Thyroid gland (tissue), 4 donors: ENCODE data around the gene KIF20A. TPM values are rescaled to one million over a fixed set of nuclear protein-coding genes. Genes with fewer than 3 reads are reported as not detected.

ENCODE experiments used
- DNase-seq, 2 donors: peaks; one replicate each; pipeline ENCODE4 v3.0.0-alpha.2; 2019
- H3K27ac ChIP-seq, 3 donors: fragments of 200-600 bp; sonication (generic); 1 replicate in 2 of 3; 2 replicates in 1 of 3; pipeline ENCODE4 v1.5.1; 2016 to 2019; ENCODE audit warnings: mild to moderate bottlenecking in 1 of 3, moderate library complexity in 1 of 3
- H3K27me3 ChIP-seq: fragments of 200-600 bp; sonication (generic); one replicate; pipeline ENCODE4 v1.5.1; 2019
- H3K36me3 ChIP-seq, 2 donors: fragments of 200-600 bp; sonication (generic); one replicate each; pipeline ENCODE4 v1.5.1; 2016 to 2019
- H3K4me1 ChIP-seq, 2 donors: fragments of 200-600 bp; sonication (generic); one replicate each; pipeline ENCODE4 v1.5.1; 2017 to 2019
- H3K4me3 ChIP-seq, 3 donors: fragments of 200-600 bp; sonication (generic); replicated peaks in 1 of 3; 1 replicate in 2 of 3; 2 replicates in 1 of 3; pipeline ENCODE4 v1.5.1; 2016; ENCODE audit warnings: mild to moderate bottlenecking in 1 of 3
- H3K9me3 ChIP-seq: fragments of 200-600 bp; sonication (generic); one replicate; pipeline ENCODE4 v1.5.1; 2017
- CTCF ChIP-seq, 6 experiments: fragments of 200-600 bp in 3 of 6; fragments of 450-650 bp in 3 of 6; sonication (generic) in 3 of 6; IDR thresholded peaks; one replicate each; pipeline ENCODE4 v1.5.1; 2016 to 2019; ENCODE audit warnings: antibody characterized with exemption in 6 of 6, mild to moderate bottlenecking in 2 of 6, inconsistent platforms in 1 of 6, moderate library complexity in 1 of 6
- POLR2A ChIP-seq, 2 donors: fragments of 450-650 bp; IDR thresholded peaks; one replicate each; pipeline ENCODE4 v1.6.1; 2017; ENCODE audit warnings: antibody characterized with exemption in 2 of 2, mild to moderate bottlenecking in 2 of 2, moderate library complexity in 1 of 2
- WGBS, 2 donors: methylation state at CpG; one replicate each; pipeline ENCODE4 v1.1.5; 2017; 5-methylcytosine and 5-hydroxymethylcytosine counted together
- intact Hi-C: fragments of 100-400 bp; cut with DNase I; formaldehyde crosslinking; loops from one replicate; pipeline ENCODE4 v1.15.1; 2023
- total RNA-seq, 4 donors: library from RNA; depleted of rRNA; stranded (reverse); fragments of >200 nt; gene quantifications; one replicate each; pipeline ENCODE4 v1.2.3, GENCODE V29; 2016

KIF20A gene
- 1 to 10 TPM in 2 of 4 donors, under 1 TPM in 1, not detected in 1; 0.40 to 2.6 (median 1.9) TPM for total RNA-seq

- Histone ChIP-seq H3K4me1 (peaks cover 12% of the 10 kb centered on the region in 2 donors), H3K27me3 (no peaks in the 10 kb centered on the region), H3K36me3 (peaks cover 10 to 17% of the 10 kb centered on the region in 2 donors), H3K27ac (peak within 1 kb of the TSS; percentile 82 to 88 (median 87)), H3K9me3 (no peaks in the 10 kb centered on the region), H3K4me3 (peak within 1 kb of the TSS; percentile 16 to 66 (median 58))
- TF ChIP-seq POLR2A (IDR thresholded peaks at IDR 0.05) (peak in 1 of 2 donors; percentile 71), CTCF (IDR thresholded peaks at IDR 0.05) (no peak)
- intact Hi-C loops, result loop anchor here (5.0 kb wide), 1 partner anchor 39 kb away; no protein-coding TSS in a partner anchor
- DNase-seq, result peak; percentile 98
- 0% methylated on average over 37 to 38 of the region's 41 CpGs for WGBS, 2 donors
Observed at GRCh38 chr5:138178516-138179276, at the start of gene KIF20A, which contains the start of gene BRD8. TSS of gene KIF20A (plus strand) at chr5:138179112. CDS start at chr5:138179681, 569 bp downstream. TSS of gene BRD8 (minus strand) at chr5:138178630. CDS start at chr5:138178614, 16 bp downstream.

GRCh38 chr5:138129347-138129746 lies 49.6 kb upstream of the KIF20A start:
- TF ChIP-seq CTCF (IDR thresholded peaks at IDR 0.05), result no peak
- Histone ChIP-seq H3K4me3 (no peak overlapping the region), H3K9me3 (no peaks in the 10 kb centered on the region), H3K36me3 (no peaks in the 10 kb centered on the region), H3K4me1 (no peaks in the 10 kb centered on the region), H3K27ac (no peak overlapping the region), H3K27me3 (no peaks in the 10 kb centered on the region)
- DNase-seq, result no peak
- WGBS, 2 donors, result 95 to 96% methylated on average over 6 of the region's 6 CpGs
- intact Hi-C loops, result no loop called here

- DNase-seq, result no peak
- no peak overlapping the region for H3K4me3 ChIP-seq
- no peaks in the 10 kb centered on the region for H3K9me3 ChIP-seq
- H3K36me3 ChIP-seq, result no peaks in the 10 kb centered on the region
- H3K27ac ChIP-seq, result no peak overlapping the region
- no peaks in the 10 kb centered on the region for H3K27me3 ChIP-seq
- TF ChIP-seq CTCF (IDR thresholded peaks at IDR 0.05) (no peak), POLR2A (IDR thresholded peaks at IDR 0.05) (no peak)
- intact Hi-C loops, result loop anchor here (5.0 to 10.0 kb wide), 2 partner anchors 55 to 508 kb away; no protein-coding TSS in a partner anchor
- no peaks in the 10 kb centered on the region for H3K4me1 ChIP-seq
- WGBS, 2 donors, result 92 to 95% methylated on average over 7 of the region's 7 CpGs
Observed at GRCh38 chr5:138132543-138132942, 46.4 kb upstream of the KIF20A start.

- H3K27ac ChIP-seq, result no peak within 1 kb of the TSS
Observed at GRCh38 chr5:138138949-138139780, 39.7 kb upstream of the KIF20A start, which contains the start of gene NME5. TSS of gene NME5 (minus strand) at chr5:138139428. CDS start at chr5:138138780, 648 bp downstream.

More at GRCh38 chr5:138138949-138139780, 39.7 kb upstream of the KIF20A start, which contains the start of gene NME5:
- peak; percentile 82 to 83 for DNase-seq
- Histone ChIP-seq H3K36me3 (no peaks in the 10 kb centered on the region), H3K4me1 (no peaks in the 10 kb centered on the region), H3K27me3 (no peaks in the 10 kb centered on the region), H3K4me3 (peak within 1 kb of the TSS in 2 of 3 donors; percentile 47 to 48), H3K9me3 (no peaks in the 10 kb centered on the region)
- 4 to 5% methylated on average over 15 to 19 of the region's 31 CpGs for WGBS, 2 donors
- intact Hi-C loops, result loop anchor here (10.0 kb wide), 1 partner anchor 514 kb away; no protein-coding TSS in a partner anchor
- TF ChIP-seq POLR2A (IDR thresholded peaks at IDR 0.05), result no peak
- no peak for TF ChIP-seq CTCF (IDR thresholded peaks at IDR 0.05)
